CD4-positive, alpha-beta T cell treated with Interleukin-15 for 1 hour (primary cell): ENCODE data around the gene EMID1.
A peak's percentile ranks its signal among the peaks of the same experiment; 100 is the strongest.

Experiments used
- DNase-seq: peaks from one replicate; pipeline ENCODE4 v3.0.0-alpha.2; 2020

EMID1 gene

GRCh38 chr22:29205594-29206371, at the start of gene EMID1:
Gene EMID1, plus strand, starts transcription at chr22:29205896. Its CDS starts 143 bp downstream, at chr22:29206039.
- DNase-seq: no peak

- no peak for DNase-seq
Measured at GRCh38 chr22:29155966-29156365, 49.7 kb upstream of the EMID1 start.

DNA sequence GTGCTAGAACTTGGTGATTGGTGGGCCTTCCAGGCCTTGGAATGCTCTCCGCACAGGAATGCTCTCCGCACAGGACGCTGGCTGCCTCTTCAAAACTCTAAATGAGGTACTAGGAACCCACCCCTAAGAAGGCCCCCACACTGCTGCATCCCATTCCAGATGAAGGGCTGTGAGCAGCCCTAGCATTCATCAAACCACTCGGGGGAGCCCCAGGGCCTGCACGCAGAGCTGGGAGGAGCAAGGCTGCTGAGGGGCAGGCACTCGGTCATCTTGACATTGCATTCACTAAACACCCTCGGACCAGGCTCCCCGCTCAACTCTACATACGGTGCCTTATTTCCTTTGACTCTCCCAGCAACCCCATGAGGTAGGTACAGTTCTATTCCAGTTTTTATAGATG, 49.2 kb upstream of the EMID1 start:
- DNase-seq: no peak

DNA sequence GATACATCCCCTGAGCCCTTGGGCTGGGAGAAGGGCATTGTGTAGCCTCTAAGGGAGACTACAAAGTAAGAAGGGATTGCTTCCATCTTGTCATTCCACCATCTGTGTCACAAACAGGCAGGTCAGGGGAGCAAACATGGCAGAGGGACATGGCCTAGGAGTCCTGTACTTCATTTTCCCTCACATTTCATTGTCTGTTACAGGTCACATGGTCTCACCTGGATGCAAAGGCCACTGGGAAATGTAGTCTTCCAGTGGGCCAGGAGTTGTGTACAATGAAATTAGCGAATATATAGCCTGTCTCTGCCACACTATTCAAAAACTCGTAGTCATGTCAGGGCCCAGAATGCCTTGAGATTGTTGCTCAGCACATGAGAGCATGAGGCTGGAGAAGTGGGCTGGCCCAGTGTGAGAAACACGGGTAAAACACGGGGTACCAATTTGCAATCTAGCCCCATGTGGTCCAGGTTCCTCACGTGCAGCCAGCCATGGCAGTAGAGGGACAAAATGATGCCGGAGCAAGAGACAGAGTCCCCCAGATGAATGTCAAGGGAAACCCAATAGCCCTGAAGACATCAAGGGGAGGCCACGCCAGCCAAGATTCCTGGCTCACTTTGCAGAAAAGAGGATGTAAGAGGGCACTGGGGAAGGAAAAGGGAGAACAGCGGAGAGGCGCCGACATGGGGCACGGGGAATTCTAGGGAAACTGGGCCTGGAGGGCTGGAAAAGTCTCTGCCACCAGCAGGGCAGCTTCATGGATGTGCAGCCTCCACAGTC, 47.7 kb upstream of the EMID1 start:
- DNase-seq: no peak

GRCh38 chr22:29158546-29158945, 47.1 kb upstream of the EMID1 start:
- no peak for DNase-seq

GRCh38 chr22:29163808-29164207, 41.9 kb upstream of the EMID1 start:
- DNase-seq: no peak

DNA sequence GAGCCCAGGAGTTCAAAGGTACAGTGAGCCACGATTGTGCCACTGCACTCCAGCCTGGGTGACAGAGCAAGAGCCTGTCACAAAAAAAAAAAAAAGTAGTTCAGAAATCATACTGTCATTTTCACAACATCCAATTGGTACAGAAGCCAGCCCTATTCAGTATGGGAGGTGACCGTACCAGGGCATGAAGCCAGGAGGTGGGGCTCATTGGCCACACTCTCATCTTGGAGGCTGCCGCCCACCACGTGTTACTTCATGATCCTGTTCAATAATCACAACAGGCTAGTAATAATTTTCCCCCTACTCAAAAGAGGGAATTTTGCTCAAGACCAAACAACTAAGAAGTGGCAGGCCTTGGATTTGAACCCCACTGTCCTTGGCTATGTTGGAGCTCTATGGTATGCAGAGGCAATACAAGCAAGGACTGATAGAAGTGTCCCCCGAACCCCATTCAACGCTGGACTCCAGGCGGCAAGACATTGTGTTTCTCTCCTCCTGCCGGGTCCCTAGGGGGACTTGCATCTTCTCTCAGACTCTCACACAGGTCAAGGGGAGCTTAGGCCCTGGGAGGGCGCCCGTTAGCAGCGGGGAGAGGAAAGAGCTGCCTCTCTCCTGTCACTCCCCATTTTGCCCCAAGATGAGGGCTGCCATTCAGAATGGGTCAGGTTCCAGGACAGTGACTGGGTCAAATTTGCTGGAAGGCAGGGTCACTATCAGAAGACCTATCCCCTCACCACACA, 40.2 kb upstream of the EMID1 start:
- no peak for DNase-seq

- DNase-seq: no peak
Measured at GRCh38 chr22:29166180-29166579, 39.5 kb upstream of the EMID1 start.

- DNase-seq: peak; percentile 81
Measured at GRCh38 chr22:29167032-29167911, 38.4 kb upstream of the EMID1 start.

GRCh38 chr22:29171721-29172120, 34.0 kb upstream of the EMID1 start:
- DNase-seq: no peak

DNA sequence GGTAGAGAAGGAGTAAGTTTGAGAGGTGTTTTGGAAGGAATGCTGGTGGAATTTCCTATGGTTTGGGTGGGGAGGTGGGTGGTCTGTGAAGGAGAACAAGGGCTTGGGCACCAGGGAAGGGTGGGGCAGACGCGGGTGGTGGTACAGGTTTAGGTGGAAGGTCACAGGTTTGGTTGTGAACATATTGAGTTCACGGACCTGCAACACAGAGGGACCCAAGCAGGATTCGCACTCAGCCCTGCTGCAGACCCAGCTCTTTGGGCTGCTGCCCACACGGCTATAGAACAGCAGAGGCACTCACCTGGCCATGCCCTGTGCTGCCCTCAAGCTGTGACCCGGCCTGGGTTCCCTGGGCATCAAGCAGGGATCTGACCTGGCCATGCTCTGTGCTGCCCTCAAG, 33.5 kb upstream of the EMID1 start:
- no peak for DNase-seq

- DNase-seq: no peak
Measured at GRCh38 chr22:29175312-29175835, 30.3 kb upstream of the EMID1 start.

- DNase-seq: no peak
Measured at GRCh38 chr22:29183971-29184848, 21.5 kb upstream of the EMID1 start.

DNA sequence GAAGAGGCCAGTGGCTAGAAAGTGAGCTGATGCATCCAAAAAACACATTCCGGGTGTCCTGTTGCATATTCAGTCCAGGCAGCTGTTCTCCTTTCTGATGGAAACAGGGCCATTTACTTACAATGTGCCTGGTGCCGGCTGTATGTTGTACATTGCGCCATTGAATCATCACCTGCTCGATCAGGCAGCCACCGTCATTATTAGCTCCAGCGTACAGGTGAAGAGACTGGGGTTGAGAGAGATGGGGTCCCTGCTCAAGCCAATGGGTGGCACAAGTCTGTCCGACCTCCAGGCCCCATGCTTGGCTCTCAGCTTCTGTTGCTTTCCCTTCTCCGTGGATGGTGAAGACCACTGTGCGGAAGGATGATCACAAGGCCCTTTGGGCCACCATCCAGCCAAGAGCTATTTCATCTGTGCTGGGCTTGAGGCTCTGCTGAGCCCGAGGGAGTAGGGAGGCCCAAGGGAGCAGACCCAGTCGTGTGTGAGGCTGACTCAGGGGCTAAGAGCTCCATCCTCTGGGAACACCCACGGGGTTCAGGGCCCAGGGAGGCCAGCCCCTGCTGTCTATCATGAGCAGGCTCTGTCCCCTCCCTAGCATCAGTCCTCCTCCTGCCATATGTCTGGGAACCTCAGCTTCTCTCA, 20.7 kb upstream of the EMID1 start:
- no peak for DNase-seq

DNA sequence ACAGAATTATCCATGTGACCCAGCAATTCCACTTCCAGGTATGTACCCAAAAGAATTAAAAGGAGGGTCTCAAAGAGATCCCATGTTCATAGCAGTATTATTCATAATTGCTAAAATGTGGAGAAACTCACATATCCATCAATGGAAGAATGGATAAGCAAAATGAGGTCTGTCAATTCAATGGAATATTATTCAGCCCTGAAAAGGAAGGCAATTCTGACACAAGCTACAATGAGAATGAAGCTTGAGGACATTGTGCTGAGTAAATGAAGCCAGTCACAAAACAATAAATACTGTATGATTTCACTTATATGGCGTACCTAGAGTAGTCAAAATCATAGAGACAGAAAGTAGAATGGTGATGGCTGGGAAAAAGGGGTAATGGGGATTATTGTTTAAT, 19.4 kb upstream of the EMID1 start:
- no peak for DNase-seq

DNA sequence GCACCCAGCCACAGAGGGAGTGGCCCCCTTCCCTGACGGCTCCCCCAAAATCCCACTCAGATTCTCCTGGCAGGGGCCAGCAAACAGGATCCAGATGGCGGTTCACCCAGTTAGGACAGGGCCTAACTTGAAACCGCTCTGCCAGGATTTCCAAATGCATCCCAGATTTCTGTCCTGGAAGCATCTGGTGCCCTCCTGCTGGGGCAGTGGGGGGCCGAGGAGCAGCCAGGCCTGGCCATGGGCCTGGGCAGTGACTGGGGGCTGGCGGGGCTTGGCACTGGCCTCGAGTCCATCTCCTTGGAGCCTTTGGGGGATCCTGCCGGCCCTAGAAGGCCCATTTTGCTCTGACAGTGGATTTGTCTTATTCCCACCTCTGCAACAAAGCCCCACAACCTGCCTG, 17.9 kb upstream of the EMID1 start:
- DNase-seq: no peak

GRCh38 chr22:29190051-29190450, 15.6 kb upstream of the EMID1 start:
- DNase-seq: no peak

DNA sequence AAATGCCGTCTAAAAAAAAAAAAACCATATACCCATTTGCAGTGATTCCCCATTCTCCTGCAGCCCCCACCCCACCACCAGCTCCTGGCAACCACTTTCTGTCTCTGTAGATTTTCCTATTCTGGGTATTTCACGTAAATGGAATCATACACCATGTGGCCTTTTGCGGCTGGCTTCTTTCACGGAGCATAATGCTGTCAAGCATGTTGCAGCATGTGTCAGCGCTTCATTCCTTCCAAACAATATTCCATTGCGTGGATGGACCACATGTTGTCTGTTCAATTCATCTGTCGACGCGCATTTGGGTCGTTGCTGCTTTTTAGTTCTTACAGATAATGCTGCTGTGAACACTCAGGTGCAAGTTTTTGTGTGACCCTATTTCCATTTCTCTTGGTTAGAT, 14.8 kb upstream of the EMID1 start:
- DNase-seq: no peak

GRCh38 chr22:29193021-29193420, 12.7 kb upstream of the EMID1 start:
- no peak for DNase-seq

DNA sequence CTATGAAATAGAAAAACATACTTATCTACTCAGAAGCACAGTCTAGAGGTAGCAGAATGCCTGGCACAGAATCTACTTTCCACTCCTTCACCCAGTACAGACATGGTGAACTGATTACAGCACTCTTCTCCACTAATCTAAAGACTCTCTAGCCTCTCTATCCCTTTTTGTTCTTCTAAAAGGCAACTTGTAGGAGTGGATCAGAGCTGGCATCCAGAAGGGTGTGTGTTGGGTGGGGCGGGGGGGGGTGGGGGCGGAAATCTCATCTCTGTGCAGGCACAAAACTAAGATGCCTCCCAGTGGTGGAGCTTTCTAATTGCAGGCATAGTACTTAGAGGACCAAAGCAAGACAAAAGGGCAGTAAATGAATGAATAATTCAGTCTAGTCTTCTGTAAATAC, 11.5 kb upstream of the EMID1 start:
- no peak for DNase-seq
